ENCODE results near the gene GRID2.

GRID2 gene

DNA sequence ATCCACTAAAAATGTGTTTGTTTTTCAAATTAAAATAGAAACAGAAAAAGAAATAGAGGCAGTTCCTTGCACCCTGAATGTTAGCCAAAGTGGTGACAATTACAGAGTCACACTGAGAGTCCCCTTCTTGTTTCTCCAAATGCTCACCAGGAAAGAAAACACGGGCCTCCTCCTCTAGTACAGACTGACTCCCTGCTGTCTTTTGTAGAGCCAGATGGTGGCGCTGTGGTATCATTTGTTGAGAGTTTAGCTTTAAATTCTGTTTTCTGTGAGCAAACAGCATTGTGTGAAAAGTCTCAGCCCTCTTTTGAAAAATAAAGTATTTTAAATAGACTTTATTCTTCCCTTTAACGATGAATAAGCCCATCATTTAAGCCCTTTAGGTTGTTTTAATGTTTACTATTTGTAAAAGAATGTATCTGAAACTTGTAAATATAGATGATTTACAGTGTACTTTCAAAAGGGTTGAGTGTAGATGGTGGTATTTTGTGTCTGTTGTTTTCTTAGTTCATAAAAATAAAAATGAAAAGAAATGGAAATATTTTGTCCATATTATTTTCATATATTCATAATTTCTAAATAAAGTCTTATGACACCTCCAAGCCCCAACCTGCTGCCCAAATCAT is 1487.9 kb downstream of the GRID2 start:
- DNase-seq: peak; percentile 57 to 72

DNA sequence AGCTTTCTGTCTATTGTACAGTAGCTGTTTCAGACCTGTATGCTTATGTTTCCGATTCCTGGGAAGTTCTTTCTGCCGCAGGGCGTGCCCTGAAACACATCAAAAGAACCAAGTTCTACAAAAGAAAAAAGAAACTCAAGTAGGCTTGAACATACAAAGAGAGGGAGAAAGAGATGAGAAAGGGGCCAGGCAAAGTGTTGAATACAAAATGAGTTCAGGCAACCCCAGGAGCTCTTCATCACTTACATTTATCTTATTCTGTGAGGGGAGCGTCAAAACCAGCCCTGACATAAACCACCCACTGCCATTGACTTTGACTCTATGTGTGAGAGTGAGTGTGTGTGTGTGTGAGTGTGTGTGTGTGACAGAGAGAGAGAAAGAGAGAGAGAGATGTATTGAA is 1498.3 kb downstream of the GRID2 start:
- TF ChIP-seq GATA1 (IDR thresholded peaks at IDR 0.05; ENCODE audit: low read depth, low read length) (no peak), POLR2A (IDR thresholded peaks at IDR 0.05; ENCODE audit: low read length) (no peak)
- DNase-seq: no peak

More for the DNA sequence above, 1487.9 kb downstream of the GRID2 start:
- TF ChIP-seq POLR2A (IDR thresholded peaks at IDR 0.05; ENCODE audit: low read length) (no peak), GATA1 (IDR thresholded peaks at IDR 0.05; ENCODE audit: low read depth, low read length) (no peak)

DNA sequence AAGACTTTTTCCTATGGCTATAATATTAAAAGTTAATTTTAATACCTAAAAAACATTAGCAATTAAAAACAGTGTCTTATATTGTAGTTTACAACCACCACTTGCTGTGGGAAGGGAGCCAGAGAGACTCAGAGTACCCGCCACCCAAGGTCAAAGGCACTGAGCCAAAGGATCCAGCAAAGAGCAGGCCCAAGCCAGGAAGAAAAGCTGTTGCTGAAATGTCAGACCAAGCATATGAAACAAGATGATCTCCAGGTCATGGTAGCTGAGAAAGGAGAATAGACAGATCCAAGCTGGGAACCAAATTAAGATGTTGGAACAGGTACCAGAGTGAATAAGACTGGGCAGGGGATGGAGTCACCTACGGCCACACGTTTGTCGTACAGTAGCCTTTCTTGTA is 1506.0 kb downstream of the GRID2 start:
- DNase-seq: no peak

DNA sequence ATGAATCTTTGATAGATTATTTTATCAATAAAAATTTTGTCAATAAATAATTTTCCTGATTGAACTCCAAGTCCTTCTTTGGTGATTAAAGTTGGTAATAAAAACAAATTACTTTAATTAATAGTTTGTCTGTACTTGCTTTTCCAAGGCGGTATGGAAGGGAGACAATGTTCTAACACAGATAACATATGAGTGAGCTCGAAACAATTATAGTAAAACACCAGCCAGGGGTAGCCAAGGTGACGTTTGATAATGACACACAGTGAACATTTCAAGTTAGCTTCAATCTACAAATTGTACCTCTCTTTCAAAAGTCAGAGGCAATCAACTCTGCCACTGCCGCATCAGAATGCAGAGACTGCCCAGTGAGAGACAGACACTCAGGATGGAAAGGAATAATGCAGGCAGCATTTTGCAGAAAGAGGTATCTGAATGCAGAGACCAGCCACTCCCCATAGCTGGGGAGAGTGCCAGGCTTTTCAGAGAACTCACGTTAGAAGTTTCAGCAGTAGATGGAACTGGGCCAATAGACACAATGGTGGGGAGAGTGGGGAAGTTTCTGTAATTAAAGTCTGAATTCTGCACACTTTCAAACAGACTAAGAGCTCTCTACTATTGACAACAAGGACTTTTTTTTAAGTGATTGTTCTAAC is 1506.7 kb downstream of the GRID2 start:
- DNase-seq: no peak
- TF ChIP-seq POLR2A (IDR thresholded peaks at IDR 0.05; ENCODE audit: low read length) (no peak), GATA1 (IDR thresholded peaks at IDR 0.05; ENCODE audit: low read depth, low read length) (no peak)

More for the DNA sequence above, 1506.0 kb downstream of the GRID2 start:
- TF ChIP-seq GATA1 (IDR thresholded peaks at IDR 0.05; ENCODE audit: low read depth, low read length): no peak
- TF ChIP-seq POLR2A (IDR thresholded peaks at IDR 0.05; ENCODE audit: low read length): no peak

DNA sequence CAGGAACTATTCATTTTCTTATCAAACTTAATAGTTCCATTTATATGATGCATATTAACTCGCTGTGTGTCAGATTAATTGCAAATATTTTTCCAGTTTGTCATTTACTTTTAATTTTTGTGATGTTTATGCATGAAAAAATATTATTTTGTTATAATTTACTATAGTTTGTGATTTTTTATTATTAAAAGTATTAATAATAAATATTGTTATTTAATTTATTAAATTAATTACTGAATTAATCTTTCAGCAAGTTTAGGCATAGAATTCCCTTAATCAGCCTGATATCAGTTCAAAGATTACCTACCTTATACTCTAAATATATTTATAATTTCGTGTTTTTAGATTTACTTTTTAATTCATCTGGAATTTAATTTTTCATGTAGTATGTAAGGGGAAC is 1509.3 kb downstream of the GRID2 start:
- no peak for DNase-seq
- TF ChIP-seq POLR2A (IDR thresholded peaks at IDR 0.05; ENCODE audit: low read length): no peak
- no peak for TF ChIP-seq GATA1 (IDR thresholded peaks at IDR 0.05; ENCODE audit: low read depth, low read length)

DNA sequence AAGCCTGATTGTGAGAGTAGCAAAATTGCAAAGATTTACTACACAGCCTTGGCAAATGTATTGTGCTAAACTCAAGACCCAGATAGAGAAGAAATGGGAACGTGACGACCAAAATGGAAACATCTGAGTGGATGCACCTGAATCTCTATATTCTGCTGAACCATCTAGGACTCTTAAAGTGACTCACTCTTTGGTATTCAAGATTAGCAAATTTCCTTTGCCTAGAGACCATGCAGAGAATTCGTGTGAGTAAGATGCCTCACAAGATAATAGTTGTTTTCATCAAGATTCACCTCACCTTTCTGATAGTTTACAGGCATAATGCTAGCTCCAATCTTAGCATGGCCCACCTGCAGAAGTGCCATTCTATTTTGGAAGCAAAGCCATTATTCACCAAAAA is 1510.4 kb downstream of the GRID2 start:
- TF ChIP-seq GATA1 (IDR thresholded peaks at IDR 0.05; ENCODE audit: low read depth, low read length) (no peak), POLR2A (IDR thresholded peaks at IDR 0.05; ENCODE audit: low read length) (no peak)
- no peak for DNase-seq

DNA sequence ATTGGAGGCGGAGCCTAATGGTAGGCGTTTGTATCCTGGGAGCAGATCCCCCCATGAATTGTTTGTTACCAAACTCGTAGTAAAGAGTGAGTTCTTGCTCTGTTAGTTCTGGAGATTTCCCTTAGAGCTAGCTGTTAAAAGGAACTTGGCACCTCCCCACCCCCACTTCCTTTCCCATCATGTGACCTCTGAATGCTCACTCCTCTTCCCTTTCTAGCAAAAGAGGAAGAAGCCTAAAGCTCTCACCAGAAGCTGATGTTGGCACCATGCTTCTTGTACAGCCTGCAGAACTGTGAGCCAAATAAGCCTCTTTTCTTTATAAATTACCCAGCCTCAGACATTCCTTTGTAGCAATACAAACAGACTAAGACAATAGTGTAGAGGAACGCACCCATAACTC is 1511.0 kb downstream of the GRID2 start:
- TF ChIP-seq GATA1 (IDR thresholded peaks at IDR 0.05; ENCODE audit: low read depth, low read length): no peak
- TF ChIP-seq POLR2A (IDR thresholded peaks at IDR 0.05; ENCODE audit: low read length): no peak
- DNase-seq: no peak

All from erythroblast (primary cell).